ENCODE data around the gene CNTN1. TPM values are rescaled to one million over a fixed set of nuclear protein-coding genes. Genes with fewer than 3 reads are reported as not detected.

Gene CNTN1
- total RNA-seq, 1 donor from 2014 or later: 0.46 TPM

GRCh38 chr12:40992674-40993073 lies 300.4 kb downstream of the CNTN1 start:
- DNase-seq (no peak), ATAC-seq (ENCODE audit: poor library complexity) (no peak)
- intact Hi-C loops (cut with DNase I): no loop called here

GRCh38 chr12:40993158-40993557 lies 300.9 kb downstream of the CNTN1 start:
- ATAC-seq (ENCODE audit: poor library complexity) (no peak), DNase-seq (no peak)
- intact Hi-C loops (cut with DNase I): no loop called here

GRCh38 chr12:40996091-40996490 lies 303.9 kb downstream of the CNTN1 start:
- ATAC-seq (ENCODE audit: poor library complexity): no peak
- no peak for DNase-seq
- intact Hi-C loops (cut with DNase I): no loop called here

- intact Hi-C loops (cut with DNase I): no loop called here
- ATAC-seq (ENCODE audit: poor library complexity) (no peak), DNase-seq (no peak)
These were observed 307.0 kb downstream of the CNTN1 start for GRCh38 chr12:40999210-40999609.

GRCh38 chr12:41008472-41008871 lies 316.2 kb downstream of the CNTN1 start:
- ATAC-seq (ENCODE audit: poor library complexity) (no peak), DNase-seq (no peak)
- intact Hi-C loops (cut with DNase I): no loop called here

GRCh38 chr12:41011939-41012338 lies 319.7 kb downstream of the CNTN1 start:
- intact Hi-C loops (cut with DNase I): no loop called here
- DNase-seq: no peak
- no peak for ATAC-seq (ENCODE audit: poor library complexity)

- DNase-seq: no peak
- ATAC-seq (ENCODE audit: poor library complexity): no peak
- intact Hi-C loops (cut with DNase I): no loop called here
These were observed 321.8 kb downstream of the CNTN1 start for GRCh38 chr12:41013881-41014642.

- ATAC-seq (ENCODE audit: poor library complexity) (no peak), DNase-seq (no peak)
- intact Hi-C loops (cut with DNase I): no loop called here
These were observed 322.4 kb downstream of the CNTN1 start for GRCh38 chr12:41014643-41015020.

GRCh38 chr12:41018010-41018409 lies 325.8 kb downstream of the CNTN1 start:
- no peak for ATAC-seq (ENCODE audit: poor library complexity)
- DNase-seq: no peak
- intact Hi-C loops (cut with DNase I): no loop called here

- DNase-seq (no peak), ATAC-seq (ENCODE audit: poor library complexity) (no peak)
- intact Hi-C loops (cut with DNase I): no loop called here
These were observed 327.2 kb downstream of the CNTN1 start for GRCh38 chr12:41019461-41019860.

- ATAC-seq (ENCODE audit: poor library complexity) (no peak), DNase-seq (no peak)
- intact Hi-C loops (cut with DNase I): no loop called here
These were observed 331.6 kb downstream of the CNTN1 start for GRCh38 chr12:41023836-41024235.

GRCh38 chr12:41026151-41026550 lies 333.9 kb downstream of the CNTN1 start:
- ATAC-seq (ENCODE audit: poor library complexity) (no peak), DNase-seq (no peak)
- intact Hi-C loops (cut with DNase I): no loop called here

GRCh38 chr12:41032386-41032785 lies 340.1 kb downstream of the CNTN1 start:
- no peak for ATAC-seq (ENCODE audit: poor library complexity)
- intact Hi-C loops (cut with DNase I): no loop called here
- no peak for DNase-seq

- DNase-seq (no peak), ATAC-seq (ENCODE audit: poor library complexity) (no peak)
- intact Hi-C loops (cut with DNase I): no loop called here
These were observed 342.4 kb downstream of the CNTN1 start for GRCh38 chr12:41034686-41035085.

- intact Hi-C loops (cut with DNase I): no loop called here
- no peak for ATAC-seq (ENCODE audit: poor library complexity)
These were observed 347.2 kb downstream of the CNTN1 start for GRCh38 chr12:41039461-41039860.

GRCh38 chr12:41045509-41045908 lies 353.3 kb downstream of the CNTN1 start:
- ATAC-seq (ENCODE audit: poor library complexity): no peak
- DNase-seq: no peak
- intact Hi-C loops (cut with DNase I): no loop called here

More at GRCh38 chr12:41039461-41039860, 347.2 kb downstream of the CNTN1 start:
- DNase-seq: no peak

GRCh38 chr12:41049033-41049432 lies 356.8 kb downstream of the CNTN1 start:
- intact Hi-C loops (cut with DNase I): no loop called here
- ATAC-seq (ENCODE audit: poor library complexity): no peak
- DNase-seq: no peak

- ATAC-seq (ENCODE audit: poor library complexity) (no peak), DNase-seq (no peak)
- intact Hi-C loops (cut with DNase I): no loop called here
These were observed 359.7 kb downstream of the CNTN1 start for GRCh38 chr12:41051954-41052353.

GRCh38 chr12:41052441-41052840 lies 360.2 kb downstream of the CNTN1 start:
- DNase-seq: no peak
- no peak for ATAC-seq (ENCODE audit: poor library complexity)
- intact Hi-C loops (cut with DNase I): no loop called here

GRCh38 chr12:41053046-41053445 lies 360.8 kb downstream of the CNTN1 start:
- DNase-seq (no peak), ATAC-seq (ENCODE audit: poor library complexity) (no peak)
- intact Hi-C loops (cut with DNase I): no loop called here
